ENCODE results near the gene VEZT. TPM values are rescaled to one million over a fixed set of nuclear protein-coding genes. Genes with fewer than 3 reads are reported as not detected.
A peak's percentile ranks its signal among the peaks of the same experiment; 100 is the strongest.

The VEZT gene
- total RNA-seq, 1 donor, result 77.1 TPM

- Histone ChIP-seq H3K27me3 (ENCODE audit: insufficient read depth, low read length) (no peaks in the 10 kb centered on the region), H3K4me3 (ENCODE audit: insufficient read depth, low read length) (no peak overlapping the region), H3K9me3 (ENCODE audit: low read depth, low read length) (peaks cover 2% of the 10 kb centered on the region), H3K4me2 (ENCODE audit: insufficient read depth, low read length) (no peak overlapping the region), H4K20me1 (ENCODE audit: insufficient read depth, low read length) (no peaks in the 10 kb centered on the region), H3K79me2 (ENCODE audit: insufficient read depth, low read length) (no peaks in the 10 kb centered on the region), H2AFZ (ENCODE audit: low read length) (peak overlapping the region; percentile 24), H3K4me1 (ENCODE audit: insufficient read depth, low read length) (peaks cover 16% of the 10 kb centered on the region), H3K36me3 (ENCODE audit: insufficient read depth, low read length) (no peaks in the 10 kb centered on the region), H3K27ac (ENCODE audit: low read depth, low read length) (no peak overlapping the region)
- DNase-seq (ENCODE audit: insufficient read length, low spot score, missing footprints), result no peak
- TF ChIP-seq CTCF (IDR thresholded peaks at IDR 0.05; ENCODE audit: extremely low read depth, low read depth, low read length), result no peak
Observed at GRCh38 chr12:95337146-95337545, 119.5 kb downstream of the VEZT start.

- no peaks in the 10 kb centered on the region for H3K27me3 ChIP-seq (ENCODE audit: insufficient read depth, low read length)
- no peak for TF ChIP-seq CTCF (IDR thresholded peaks at IDR 0.05; ENCODE audit: extremely low read depth, low read depth, low read length)
- no peaks in the 10 kb centered on the region for H3K36me3 ChIP-seq (ENCODE audit: insufficient read depth, low read length)
- H4K20me1 ChIP-seq (ENCODE audit: insufficient read depth, low read length), result no peaks in the 10 kb centered on the region
- H3K79me2 ChIP-seq (ENCODE audit: insufficient read depth, low read length), result no peaks in the 10 kb centered on the region
- peaks cover 16% of the 10 kb centered on the region for H3K4me1 ChIP-seq (ENCODE audit: insufficient read depth, low read length)
- DNase-seq (ENCODE audit: insufficient read length, low spot score, missing footprints), result peak; percentile 30
- no peak overlapping the region for H2AFZ ChIP-seq (ENCODE audit: low read length)
- H3K27ac ChIP-seq (ENCODE audit: low read depth, low read length), result no peak overlapping the region
- H3K4me2 ChIP-seq (ENCODE audit: insufficient read depth, low read length), result no peak overlapping the region
- H3K4me3 ChIP-seq (ENCODE audit: insufficient read depth, low read length), result no peak overlapping the region
- H3K9me3 ChIP-seq (ENCODE audit: low read depth, low read length), result peaks cover 2% of the 10 kb centered on the region
Observed at GRCh38 chr12:95339086-95339788, 121.6 kb downstream of the VEZT start.

GRCh38 chr12:95342008-95342407, 124.4 kb downstream of the VEZT start:
- no peaks in the 10 kb centered on the region for H3K27me3 ChIP-seq (ENCODE audit: insufficient read depth, low read length)
- no peak overlapping the region for H2AFZ ChIP-seq (ENCODE audit: low read length)
- H3K79me2 ChIP-seq (ENCODE audit: insufficient read depth, low read length), result no peaks in the 10 kb centered on the region
- no peak overlapping the region for H3K27ac ChIP-seq (ENCODE audit: low read depth, low read length)
- H3K4me3 ChIP-seq (ENCODE audit: insufficient read depth, low read length), result no peak overlapping the region
- H3K36me3 ChIP-seq (ENCODE audit: insufficient read depth, low read length), result no peaks in the 10 kb centered on the region
- H3K9me3 ChIP-seq (ENCODE audit: low read depth, low read length), result peaks cover 2% of the 10 kb centered on the region
- no peak overlapping the region for H3K4me2 ChIP-seq (ENCODE audit: insufficient read depth, low read length)
- no peak for TF ChIP-seq CTCF (IDR thresholded peaks at IDR 0.05; ENCODE audit: extremely low read depth, low read depth, low read length)
- no peaks in the 10 kb centered on the region for H4K20me1 ChIP-seq (ENCODE audit: insufficient read depth, low read length)
- H3K4me1 ChIP-seq (ENCODE audit: insufficient read depth, low read length), result peaks cover 5% of the 10 kb centered on the region
- DNase-seq (ENCODE audit: insufficient read length, low spot score, missing footprints), result peak; percentile 5

GRCh38 chr12:95343461-95344230, 126.0 kb downstream of the VEZT start:
- no peak overlapping the region for H3K27ac ChIP-seq (ENCODE audit: low read depth, low read length)
- no peaks in the 10 kb centered on the region for H3K36me3 ChIP-seq (ENCODE audit: insufficient read depth, low read length)
- no peaks in the 10 kb centered on the region for H3K79me2 ChIP-seq (ENCODE audit: insufficient read depth, low read length)
- no peak for TF ChIP-seq CTCF (IDR thresholded peaks at IDR 0.05; ENCODE audit: extremely low read depth, low read depth, low read length)
- H3K4me3 ChIP-seq (ENCODE audit: insufficient read depth, low read length), result no peak overlapping the region
- DNase-seq (ENCODE audit: insufficient read length, low spot score, missing footprints), result no peak
- no peaks in the 10 kb centered on the region for H3K27me3 ChIP-seq (ENCODE audit: insufficient read depth, low read length)
- no peak overlapping the region for H3K4me2 ChIP-seq (ENCODE audit: insufficient read depth, low read length)
- H4K20me1 ChIP-seq (ENCODE audit: insufficient read depth, low read length), result no peaks in the 10 kb centered on the region
- H3K4me1 ChIP-seq (ENCODE audit: insufficient read depth, low read length), result peaks cover 5% of the 10 kb centered on the region
- peaks cover 2% of the 10 kb centered on the region for H3K9me3 ChIP-seq (ENCODE audit: low read depth, low read length)
- H2AFZ ChIP-seq (ENCODE audit: low read length), result no peak overlapping the region

Data from osteoblast (primary cell).